Choroid plexus epithelial cell (primary cell): ENCODE data around the gene TOMM34.

Source experiments
- DNase-seq: peaks from one replicate; pipeline ENCODE4 v3.0.0-alpha.2; 2010; ENCODE audit warnings: low read depth
- H3K4me3 ChIP-seq: 2 replicates; pipeline ENCODE4 v1.5.1; 2011; ENCODE audit warnings: low read depth, mild to moderate bottlenecking, control low read depth, low read length, moderate library complexity
- TF ChIP-seq, protein P1 (sequence below): conservative IDR thresholded peaks from 2 replicates; pipeline ENCODE4 v1.5.1; 2011; ENCODE audit warnings: low read depth, mild to moderate bottlenecking, control low read depth, inconsistent platforms, low read length, moderate library complexity

The TOMM34 gene, protein sequence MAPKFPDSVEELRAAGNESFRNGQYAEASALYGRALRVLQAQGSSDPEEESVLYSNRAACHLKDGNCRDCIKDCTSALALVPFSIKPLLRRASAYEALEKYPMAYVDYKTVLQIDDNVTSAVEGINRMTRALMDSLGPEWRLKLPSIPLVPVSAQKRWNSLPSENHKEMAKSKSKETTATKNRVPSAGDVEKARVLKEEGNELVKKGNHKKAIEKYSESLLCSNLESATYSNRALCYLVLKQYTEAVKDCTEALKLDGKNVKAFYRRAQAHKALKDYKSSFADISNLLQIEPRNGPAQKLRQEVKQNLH

DNA sequence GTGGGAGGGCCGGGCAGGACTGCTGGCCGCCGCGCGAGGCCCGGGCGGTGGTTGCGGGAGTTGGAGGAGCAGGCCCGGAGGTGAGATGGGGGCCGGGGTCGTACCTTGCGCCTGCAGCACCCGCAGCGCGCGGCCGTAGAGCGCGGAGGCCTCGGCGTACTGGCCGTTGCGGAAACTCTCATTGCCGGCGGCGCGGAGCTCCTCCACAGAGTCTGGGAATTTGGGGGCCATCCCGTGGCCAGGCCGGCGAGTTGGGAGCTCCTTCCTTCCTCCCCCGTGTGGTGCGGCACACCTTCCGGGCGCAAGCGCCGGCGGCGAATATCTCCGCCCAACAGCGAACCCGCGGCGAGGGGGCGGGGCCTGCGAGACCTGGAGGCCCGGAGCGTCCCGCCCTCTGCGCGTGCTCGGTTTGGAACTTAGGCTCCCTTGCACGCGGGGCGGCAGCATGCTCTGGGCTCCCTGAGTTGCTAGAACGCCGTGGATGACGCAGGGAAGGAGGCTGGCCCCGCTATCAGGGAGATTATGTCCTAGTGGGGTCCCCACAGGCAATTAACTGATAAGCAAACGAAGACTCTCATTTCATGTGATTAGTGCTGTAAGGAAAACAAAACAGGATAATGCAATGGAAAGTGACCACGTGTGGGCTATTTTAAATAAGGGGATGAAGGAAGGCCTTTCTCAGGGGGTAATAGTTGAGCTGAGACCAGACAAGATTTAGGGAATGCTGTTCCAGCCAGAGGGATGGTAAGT lies at the start of gene TOMM34:
TSS of gene TOMM34 (minus strand) at position 295 of the 750 bp plus-strand sequence. CDS start at position 231, 64 bp downstream.
- DNase-seq: peak; percentile 92
- peak within 1 kb of the TSS; percentile 87 for H3K4me3 ChIP-seq
- TF ChIP-seq, protein P1, sequence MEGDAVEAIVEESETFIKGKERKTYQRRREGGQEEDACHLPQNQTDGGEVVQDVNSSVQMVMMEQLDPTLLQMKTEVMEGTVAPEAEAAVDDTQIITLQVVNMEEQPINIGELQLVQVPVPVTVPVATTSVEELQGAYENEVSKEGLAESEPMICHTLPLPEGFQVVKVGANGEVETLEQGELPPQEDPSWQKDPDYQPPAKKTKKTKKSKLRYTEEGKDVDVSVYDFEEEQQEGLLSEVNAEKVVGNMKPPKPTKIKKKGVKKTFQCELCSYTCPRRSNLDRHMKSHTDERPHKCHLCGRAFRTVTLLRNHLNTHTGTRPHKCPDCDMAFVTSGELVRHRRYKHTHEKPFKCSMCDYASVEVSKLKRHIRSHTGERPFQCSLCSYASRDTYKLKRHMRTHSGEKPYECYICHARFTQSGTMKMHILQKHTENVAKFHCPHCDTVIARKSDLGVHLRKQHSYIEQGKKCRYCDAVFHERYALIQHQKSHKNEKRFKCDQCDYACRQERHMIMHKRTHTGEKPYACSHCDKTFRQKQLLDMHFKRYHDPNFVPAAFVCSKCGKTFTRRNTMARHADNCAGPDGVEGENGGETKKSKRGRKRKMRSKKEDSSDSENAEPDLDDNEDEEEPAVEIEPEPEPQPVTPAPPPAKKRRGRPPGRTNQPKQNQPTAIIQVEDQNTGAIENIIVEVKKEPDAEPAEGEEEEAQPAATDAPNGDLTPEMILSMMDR: no peak

DNA sequence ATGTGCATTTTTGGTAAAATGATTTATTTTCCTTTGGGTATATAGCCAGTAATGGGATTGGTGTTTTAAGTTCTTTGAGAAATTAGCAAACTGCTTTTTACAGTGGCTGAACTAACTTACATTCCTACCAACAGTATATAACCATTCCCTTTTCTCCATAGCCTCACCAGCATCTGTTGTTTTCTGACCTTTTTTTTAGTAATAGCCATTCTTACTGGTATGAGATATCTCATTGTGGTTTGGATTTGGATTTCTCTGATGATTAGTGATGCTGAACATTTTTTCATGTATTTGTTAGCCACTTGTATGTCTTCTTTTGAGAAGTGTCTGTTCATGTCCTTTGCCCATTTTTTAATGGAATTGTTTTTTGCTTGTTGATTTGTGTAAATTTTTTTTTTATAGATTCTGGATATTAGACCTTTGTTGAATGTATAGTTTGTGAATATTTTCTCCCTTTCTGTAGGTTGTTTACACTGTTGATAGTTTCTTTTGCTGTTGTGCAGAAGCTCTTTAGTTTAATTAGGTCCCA lies 48.4 kb upstream of the TOMM34 start:
- H3K4me3 ChIP-seq: no peak overlapping the region
- TF ChIP-seq, protein P1: no peak
- DNase-seq: peak; percentile 50

- TF ChIP-seq, protein P1: no peak
- H3K4me3 ChIP-seq: no peak overlapping the region
- DNase-seq: no peak
Measured at GRCh38 chr20:44997668-44998067, 37.5 kb upstream of the TOMM34 start.

GRCh38 chr20:44997171-44997570 lies 37.0 kb upstream of the TOMM34 start:
- no peak overlapping the region for H3K4me3 ChIP-seq
- no peak for DNase-seq
- TF ChIP-seq, protein P1: no peak

DNA sequence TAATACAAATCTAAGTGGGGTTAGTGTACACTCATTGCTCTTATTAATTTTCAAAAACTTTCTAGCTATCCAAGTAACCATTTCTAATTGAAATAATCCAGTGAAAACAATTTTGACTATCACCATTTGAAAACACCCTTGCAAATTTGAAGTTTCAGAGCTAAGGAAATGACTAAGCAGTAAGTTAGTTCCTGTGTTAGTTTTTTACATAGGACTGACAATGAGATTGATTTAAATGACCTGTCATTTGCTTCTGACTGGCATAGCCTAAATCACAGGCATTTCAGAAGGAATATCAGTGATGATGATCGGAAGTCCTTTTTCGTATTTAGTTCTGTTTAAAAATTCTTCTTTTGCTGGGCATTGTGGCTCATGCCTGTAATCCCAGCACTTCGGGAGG lies 33.1 kb upstream of the TOMM34 start:
- no peak overlapping the region for H3K4me3 ChIP-seq
- TF ChIP-seq, protein P1: no peak
- peak; percentile 35 for DNase-seq

GRCh38 chr20:44990957-44991356 lies 30.8 kb upstream of the TOMM34 start:
- TF ChIP-seq, protein P1: no peak
- no peak overlapping the region for H3K4me3 ChIP-seq
- no peak for DNase-seq
